ENCODE results near the gene PHOX2A. TPM values are rescaled to one million over a fixed set of nuclear protein-coding genes. Genes with fewer than 3 reads are reported as not detected.
"Not testable (repeated sequence)": the region's sequence is repeated elsewhere in the genome, so short reads cannot be mapped to it uniquely, and the experiment has no call there.

The PHOX2A gene
- total RNA-seq, 1 experiment from 2014 or later = 1.6 TPM

DNA sequence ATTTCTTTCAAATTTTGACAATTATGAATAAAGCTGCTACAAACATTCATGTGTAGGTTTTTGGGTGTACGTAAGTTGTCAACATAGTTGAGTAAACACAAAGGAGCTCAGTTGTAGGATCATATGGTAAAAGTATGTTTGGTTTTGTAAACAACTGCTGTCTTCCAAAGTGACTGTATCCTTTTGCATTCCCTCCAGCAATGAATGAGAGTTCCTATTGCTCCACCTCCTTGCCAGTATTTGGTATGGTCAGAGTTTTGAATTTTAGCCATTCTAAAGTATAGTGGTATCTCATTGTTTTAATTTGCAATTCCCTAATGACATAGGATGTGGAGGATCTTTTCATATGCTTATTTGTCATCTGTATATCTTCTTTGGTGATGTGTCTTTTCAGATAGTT is 28.0 kb upstream of the PHOX2A start:
- Mint-ChIP-seq H3K9me3 (peaks cover 4% of the 10 kb centered on the region; the same call in 1 of the 2 replicates), H3K36me3 (no peaks in the 10 kb centered on the region), H3K27me3 (ENCODE audit: low read depth) (no peaks in the 10 kb centered on the region), H3K4me1 (peaks cover 4% of the 10 kb centered on the region; the same call in 1 of the 2 replicates), H3K27ac (no peak overlapping the region), H3K4me3 (no peak overlapping the region)
- ChIA-PET POLR2A (no interaction called here), CTCF (no interaction called here)
- TF ChIP-seq ATF2 (CRISPR knock-in tag; IDR thresholded peaks at IDR 0.05; ENCODE audit: borderline replicate concordance, low read depth) = no peak
- TF ChIP-seq EMX1 (CRISPR knock-in tag; IDR thresholded peaks at IDR 0.05) = no peak
- TF ChIP-seq, protein P1, sequence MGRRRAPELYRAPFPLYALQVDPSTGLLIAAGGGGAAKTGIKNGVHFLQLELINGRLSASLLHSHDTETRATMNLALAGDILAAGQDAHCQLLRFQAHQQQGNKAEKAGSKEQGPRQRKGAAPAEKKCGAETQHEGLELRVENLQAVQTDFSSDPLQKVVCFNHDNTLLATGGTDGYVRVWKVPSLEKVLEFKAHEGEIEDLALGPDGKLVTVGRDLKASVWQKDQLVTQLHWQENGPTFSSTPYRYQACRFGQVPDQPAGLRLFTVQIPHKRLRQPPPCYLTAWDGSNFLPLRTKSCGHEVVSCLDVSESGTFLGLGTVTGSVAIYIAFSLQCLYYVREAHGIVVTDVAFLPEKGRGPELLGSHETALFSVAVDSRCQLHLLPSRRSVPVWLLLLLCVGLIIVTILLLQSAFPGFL (CRISPR knock-in tag; IDR thresholded peaks at IDR 0.05; ENCODE audit: borderline replicate concordance) = no peak
- no peak for TF ChIP-seq ZNF317 (CRISPR knock-in tag; IDR thresholded peaks at IDR 0.05; ENCODE audit: borderline replicate concordance, low read depth)
- no peak for TF ChIP-seq NR1H2 (CRISPR knock-in tag; IDR thresholded peaks at IDR 0.05)
- TF ChIP-seq E2F4 (CRISPR knock-in tag; IDR thresholded peaks at IDR 0.05; ENCODE audit: borderline replicate concordance, low read depth) = no peak
- no peak for TF ChIP-seq TP53 (CRISPR knock-in tag; IDR thresholded peaks at IDR 0.05)
- TF ChIP-seq ZMAT4 (CRISPR knock-in tag; IDR thresholded peaks at IDR 0.05) = no peak
- no peak for TF ChIP-seq SP1 (CRISPR knock-in tag; conservative IDR thresholded peaks at IDR 0.05)
- TF ChIP-seq, protein P2, sequence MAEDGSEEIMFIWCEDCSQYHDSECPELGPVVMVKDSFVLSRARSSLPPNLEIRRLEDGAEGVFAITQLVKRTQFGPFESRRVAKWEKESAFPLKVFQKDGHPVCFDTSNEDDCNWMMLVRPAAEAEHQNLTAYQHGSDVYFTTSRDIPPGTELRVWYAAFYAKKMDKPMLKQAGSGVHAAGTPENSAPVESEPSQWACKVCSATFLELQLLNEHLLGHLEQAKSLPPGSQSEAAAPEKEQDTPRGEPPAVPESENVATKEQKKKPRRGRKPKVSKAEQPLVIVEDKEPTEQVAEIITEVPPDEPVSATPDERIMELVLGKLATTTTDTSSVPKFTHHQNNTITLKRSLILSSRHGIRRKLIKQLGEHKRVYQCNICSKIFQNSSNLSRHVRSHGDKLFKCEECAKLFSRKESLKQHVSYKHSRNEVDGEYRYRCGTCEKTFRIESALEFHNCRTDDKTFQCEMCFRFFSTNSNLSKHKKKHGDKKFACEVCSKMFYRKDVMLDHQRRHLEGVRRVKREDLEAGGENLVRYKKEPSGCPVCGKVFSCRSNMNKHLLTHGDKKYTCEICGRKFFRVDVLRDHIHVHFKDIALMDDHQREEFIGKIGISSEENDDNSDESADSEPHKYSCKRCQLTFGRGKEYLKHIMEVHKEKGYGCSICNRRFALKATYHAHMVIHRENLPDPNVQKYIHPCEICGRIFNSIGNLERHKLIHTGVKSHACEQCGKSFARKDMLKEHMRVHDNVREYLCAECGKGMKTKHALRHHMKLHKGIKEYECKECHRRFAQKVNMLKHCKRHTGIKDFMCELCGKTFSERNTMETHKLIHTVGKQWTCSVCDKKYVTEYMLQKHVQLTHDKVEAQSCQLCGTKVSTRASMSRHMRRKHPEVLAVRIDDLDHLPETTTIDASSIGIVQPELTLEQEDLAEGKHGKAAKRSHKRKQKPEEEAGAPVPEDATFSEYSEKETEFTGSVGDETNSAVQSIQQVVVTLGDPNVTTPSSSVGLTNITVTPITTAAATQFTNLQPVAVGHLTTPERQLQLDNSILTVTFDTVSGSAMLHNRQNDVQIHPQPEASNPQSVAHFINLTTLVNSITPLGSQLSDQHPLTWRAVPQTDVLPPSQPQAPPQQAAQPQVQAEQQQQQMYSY (CRISPR knock-in tag; IDR thresholded peaks at IDR 0.05) = no peak
- TF ChIP-seq KAT7 (CRISPR knock-in tag; IDR thresholded peaks at IDR 0.05; ENCODE audit: borderline replicate concordance) = no peak
- ATAC-seq = no peak
- no peak for DNase-seq (ENCODE audit: low spot score)

DNA sequence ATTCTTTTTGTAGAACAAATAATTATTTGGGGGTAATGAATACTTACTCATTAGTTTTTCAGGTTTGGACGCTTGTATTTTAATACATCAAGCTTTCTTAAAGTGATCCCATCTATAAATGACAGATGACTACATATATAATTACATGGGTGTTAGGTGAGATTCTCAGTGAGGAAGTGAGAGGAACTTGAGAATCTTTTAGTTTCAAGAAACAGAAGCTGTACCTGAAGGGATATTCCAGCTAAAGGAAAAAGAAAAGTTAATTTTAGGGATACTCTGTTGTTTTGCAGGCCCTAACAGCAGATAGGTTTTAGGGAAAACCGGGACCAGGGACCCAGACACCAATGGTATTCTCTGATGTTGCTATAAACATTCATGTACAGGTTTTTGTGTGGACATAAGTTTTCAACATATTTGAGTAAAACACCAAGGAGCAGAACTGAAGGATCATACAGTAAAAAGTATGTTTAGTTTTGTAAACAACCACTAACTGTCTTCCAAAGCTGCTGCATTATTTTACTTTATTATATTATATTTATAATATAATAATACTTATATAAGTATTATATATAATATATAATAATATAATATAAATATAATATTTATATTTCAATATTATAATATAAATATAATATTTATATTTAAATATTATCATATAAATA is 24.1 kb upstream of the PHOX2A start:
- CTCF ChIA-PET = interaction anchor here (1.0 kb wide), 1 partner anchor 203 kb away, joined by 4 read pairs; no protein-coding TSS in a partner anchor
- TF ChIP-seq, protein P1 (CRISPR knock-in tag; IDR thresholded peaks at IDR 0.05; ENCODE audit: borderline replicate concordance) = no peak
- TF ChIP-seq HMGA2 (CRISPR knock-in tag; IDR thresholded peaks at IDR 0.05) (peak; percentile 90; the same call in 1 of the 2 replicates), ZNF232 (CRISPR knock-in tag; IDR thresholded peaks at IDR 0.05) (no peak)
- POLR2A ChIA-PET = no interaction called here
- no peak overlapping the region for H3K27ac Mint-ChIP-seq
- H3K27me3 Mint-ChIP-seq (ENCODE audit: low read depth) = no peaks in the 10 kb centered on the region; the same call in 1 of the 2 replicates
- no peaks in the 10 kb centered on the region for H3K9me3 Mint-ChIP-seq
- no peak overlapping the region for H3K4me3 Mint-ChIP-seq
- ATAC-seq (no peak), DNase-seq (ENCODE audit: low spot score) (no peak)
- no peaks in the 10 kb centered on the region for H3K36me3 Mint-ChIP-seq
- peaks cover 4% of the 10 kb centered on the region; the same call in 1 of the 2 replicates for H3K4me1 Mint-ChIP-seq

DNA sequence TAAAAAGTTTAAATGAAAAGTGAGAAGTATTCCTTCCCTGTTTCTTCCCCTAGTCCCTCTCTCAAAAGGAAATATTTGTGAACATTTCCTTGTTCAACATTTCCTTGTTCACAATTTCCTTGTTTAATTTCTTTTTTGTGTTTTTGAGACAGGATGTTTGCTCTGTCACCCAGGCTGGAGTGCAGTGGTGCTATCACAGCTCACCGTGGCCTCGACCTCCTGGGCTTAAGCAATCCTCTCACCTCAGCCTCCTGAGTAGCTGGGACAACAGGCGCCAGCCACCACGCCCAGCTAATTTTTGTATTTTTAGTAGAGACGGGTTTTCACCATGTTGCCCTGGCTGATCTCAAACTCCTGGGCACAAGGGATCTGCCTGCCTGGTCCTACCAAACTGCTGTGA is 23.0 kb upstream of the PHOX2A start:
- H3K27ac Mint-ChIP-seq; DNase-seq (ENCODE audit: low spot score); H3K27me3 Mint-ChIP-seq (ENCODE audit: low read depth); H3K36me3 Mint-ChIP-seq; POLR2A ChIA-PET; H3K4me3 Mint-ChIP-seq; H3K9me3 Mint-ChIP-seq; H3K4me1 Mint-ChIP-seq; ATAC-seq: not testable (repeated sequence)
- CTCF ChIA-PET = interaction anchor here (1.6 kb wide), 1 partner anchor 164 kb away, joined by 7 read pairs; no protein-coding TSS in a partner anchor

All from WTC11 (cell line).